ENCODE results near the gene POLD1. TPM values are rescaled to one million over a fixed set of nuclear protein-coding genes. Genes with fewer than 3 reads are reported as not detected.

The POLD1 gene
- polyA plus RNA-seq, 1 of the 3 experiments (the other 2 are of a cell fraction): 33.6 TPM

GRCh38 chr19:50423279-50424113 lies 39.3 kb downstream of the POLD1 start:
- H4K20me1 ChIP-seq (ENCODE audit: insufficient read depth): no peaks in the 10 kb centered on the region
- no peak overlapping the region for H3K4me3 ChIP-seq (ENCODE audit: low read depth in 2 of 2, low read length in 1 of 2)
- 80% methylated on average over 18 of the region's 22 CpGs for WGBS (ENCODE audit: low lambda C conversion rate)
- peaks cover 3% of the 10 kb centered on the region for H3F3A ChIP-seq (replicated peaks; ENCODE audit: insufficient read depth)
- no peak overlapping the region for H2AFZ ChIP-seq (ENCODE audit: low read depth)
- no peak for TF ChIP-seq PBX3 (IDR thresholded peaks at IDR 0.05)
- no peak for TF ChIP-seq CHD2 (IDR thresholded peaks at IDR 0.05; ENCODE audit: low read length, partially characterized antibody)
- no peak for TF ChIP-seq TAF1 (IDR thresholded peaks at IDR 0.05; ENCODE audit: borderline replicate concordance, low read depth, low read length)
- no peak for TF ChIP-seq ELF1 (IDR thresholded peaks at IDR 0.05)
- no peak for TF ChIP-seq EZH2phosphoT487 (IDR thresholded peaks at IDR 0.05; ENCODE audit: borderline replicate concordance, low read depth)
- TF ChIP-seq TEAD4 (IDR thresholded peaks at IDR 0.05; ENCODE audit: borderline replicate concordance, insufficient read depth): no peak
- no peak for TF ChIP-seq FOXM1 (IDR thresholded peaks at IDR 0.05; ENCODE audit: low read depth)
- no peak for TF ChIP-seq POLR2AphosphoS5 (IDR thresholded peaks at IDR 0.05; ENCODE audit: low read depth, low read length)
- no peak overlapping the region for H3K9ac ChIP-seq
- no peak overlapping the region for H3K27ac ChIP-seq (ENCODE audit: low read depth in 2 of 2, low read length in 1 of 2)
- DNase-seq: no peak
- no peaks in the 10 kb centered on the region for H3K79me2 ChIP-seq (ENCODE audit: insufficient read depth)
- H3K9me3 ChIP-seq: no peaks in the 10 kb centered on the region
- no peaks in the 10 kb centered on the region; the same call in 1 of the 2 replicates for H3K27me3 ChIP-seq (ENCODE audit: insufficient read depth)
- no peaks in the 10 kb centered on the region for H3K36me3 ChIP-seq (replicated peaks in 1 of 2; ENCODE audit: control insufficient read depth in 1 of 2, insufficient read depth in 2 of 2, low read length in 1 of 2)
- H3K9me2 ChIP-seq: no peaks in the 10 kb centered on the region
- no peak overlapping the region for H3K4me2 ChIP-seq
- no peaks in the 10 kb centered on the region for H3K4me1 ChIP-seq (ENCODE audit: control insufficient read depth in 1 of 2, insufficient read depth in 2 of 2, low read depth in 1 of 2, low read length in 1 of 2)
- ChIA-PET POLR2A (no interaction called here), CTCF (interaction anchor here (1.2 to 3.7 kb wide), 2 partner anchors 8 to 39 kb away, joined by 3 to 14 read pairs; no protein-coding TSS in a partner anchor)

DNA sequence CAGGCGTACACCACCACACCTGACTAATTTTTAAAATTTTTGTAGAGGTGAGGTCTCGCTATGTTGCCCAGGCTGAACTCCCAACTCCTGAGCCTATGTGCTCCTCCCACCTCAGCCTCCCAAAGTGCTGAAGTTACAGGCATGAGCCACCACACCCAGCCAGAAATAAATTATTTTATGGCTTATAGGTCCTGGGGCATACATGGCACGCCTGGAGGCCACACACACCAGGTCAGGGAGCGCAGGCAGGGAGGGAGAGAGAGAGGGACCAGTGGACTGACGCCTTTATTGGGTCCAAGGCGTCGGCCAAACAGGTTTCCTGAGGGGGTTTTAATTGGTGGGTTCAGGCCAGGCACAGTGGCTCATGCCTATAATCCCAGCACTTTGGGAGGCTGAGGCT lies 41.4 kb downstream of the POLD1 start:
- no peak for DNase-seq
- no peaks in the 10 kb centered on the region; the same call in 1 of the 2 replicates for H3K27me3 ChIP-seq (ENCODE audit: insufficient read depth)
- no peak for TF ChIP-seq CTCF (IDR thresholded peaks at IDR 0.05)
- H4K20me1 ChIP-seq (ENCODE audit: insufficient read depth): no peaks in the 10 kb centered on the region
- H3K4me2 ChIP-seq: no peak overlapping the region
- H2AFZ ChIP-seq (ENCODE audit: low read depth): no peak overlapping the region
- H3K27ac ChIP-seq (ENCODE audit: low read depth in 2 of 2, low read length in 1 of 2): no peak overlapping the region
- no peaks in the 10 kb centered on the region for H3K36me3 ChIP-seq (replicated peaks in 1 of 2; ENCODE audit: control insufficient read depth in 1 of 2, insufficient read depth in 2 of 2, low read length in 1 of 2)
- 77% methylated on average over 7 of the region's 7 CpGs for WGBS (ENCODE audit: low lambda C conversion rate)
- H3F3A ChIP-seq (replicated peaks; ENCODE audit: insufficient read depth): no peaks in the 10 kb centered on the region
- H3K9ac ChIP-seq: no peak overlapping the region
- ChIA-PET POLR2A (no interaction called here), CTCF (interaction anchor here (3.7 kb wide), 1 partner anchor 10 kb away, joined by 14 read pairs; no protein-coding TSS in a partner anchor)
- H3K4me1 ChIP-seq (ENCODE audit: control insufficient read depth in 1 of 2, insufficient read depth in 2 of 2, low read depth in 1 of 2, low read length in 1 of 2): no peaks in the 10 kb centered on the region
- H3K4me3 ChIP-seq (ENCODE audit: low read depth in 2 of 2, low read length in 1 of 2): no peak overlapping the region
- H3K9me3 ChIP-seq: no peaks in the 10 kb centered on the region
- no peaks in the 10 kb centered on the region for H3K9me2 ChIP-seq
- no peaks in the 10 kb centered on the region for H3K79me2 ChIP-seq (ENCODE audit: insufficient read depth)

Data from SK-N-SH (cell line).